MCF 10A (cell line): ENCODE measurements around the gene SH3BP4. TPM values are rescaled to one million over a fixed set of nuclear protein-coding genes. Genes with fewer than 3 reads are reported as not detected.

Experiments used
- Bru-seq: library from RNA; stranded (reverse); fragments of 400-500 nt; gene quantifications from one replicate; lab custom pipeline; 2021; lab: Mats Ljungman, UMichigan
- BruChase-seq, 2 experiments: library from RNA; stranded (reverse); fragments of 400-500 nt; gene quantifications; one replicate each; lab custom pipeline; 2021; lab: Mats Ljungman, UMichigan
- BruUV-seq: library from RNA; stranded (reverse); fragments of 400-500 nt; replicated peaks from 2 replicates; lab custom pipeline; 2021; lab: Mats Ljungman, UMichigan
- CTCF ChIA-PET: fragments of 300-600 bp; sonication (Branson Sonifier 250); formaldehyde crosslinking; extraction: SDS; loops from one replicate; lab custom pipeline; 2021; ENCODE audit warnings: antibody characterized with exemption, inconsistent platforms; lab: Yijun Ruan, JAX
- POLR2A ChIA-PET: fragments of 300-600, 350-650 bp; sonication (Branson Sonifier 250); formaldehyde crosslinking; extraction: SDS; loops from one replicate; lab custom pipeline; 2020; ENCODE audit warnings: antibody characterized with exemption, inconsistent platforms; lab: Yijun Ruan, JAX
- DNase-seq: peaks from one replicate; pipeline ENCODE4 v3.0.0-alpha.2; 2018; ENCODE audit not compliant: unreplicated experiment
- H3K27ac Mint-ChIP-seq: one replicate; pipeline ENCODE4 v1.8.0; 2022; ENCODE audit warnings: mild to moderate bottlenecking, low read depth, mixed read lengths; ENCODE audit not compliant: unreplicated experiment
- H3K27me3 Mint-ChIP-seq: one replicate; pipeline ENCODE4 v1.8.0; 2022; ENCODE audit warnings: mixed read lengths; ENCODE audit not compliant: insufficient read depth, unreplicated experiment
- H3K36me3 Mint-ChIP-seq: one replicate; pipeline ENCODE4 v1.8.0; 2022; ENCODE audit warnings: mild to moderate bottlenecking, moderate library complexity, mixed read lengths; ENCODE audit not compliant: insufficient read depth, unreplicated experiment
- H3K4me1 Mint-ChIP-seq: one replicate; pipeline ENCODE4 v1.8.0; 2022; ENCODE audit warnings: mixed read lengths; ENCODE audit not compliant: insufficient read depth, unreplicated experiment
- H3K4me3 Mint-ChIP-seq: one replicate; pipeline ENCODE4 v1.8.0; 2022; ENCODE audit warnings: mild to moderate bottlenecking, moderate library complexity, mixed read lengths; ENCODE audit not compliant: unreplicated experiment
- H3K9me3 Mint-ChIP-seq: one replicate; pipeline ENCODE4 v1.8.0; 2022; ENCODE audit warnings: mixed read lengths; ENCODE audit not compliant: unreplicated experiment
- CTCF ChIP-seq: fragments of 200-600 bp; IDR thresholded peaks from one replicate; pipeline ENCODE4 v1.8.0; 2022; ENCODE audit warnings: antibody characterized with exemption, mild to moderate bottlenecking; ENCODE audit not compliant: unreplicated experiment
- intact Hi-C: fragments of 100-400 bp; cut with micrococcal nuclease; formaldehyde crosslinking; loops from 2 replicates; pipeline ENCODE4 v1.14.1; 2022
- long read RNA-seq: library from polyadenylated mRNA; stranded (forward); transcript quantifications from one replicate; pipeline ENCODE4 v2.0.0, GENCODE V29; 2022
- total RNA-seq: library from RNA; stranded (reverse); gene quantifications from 2 replicates; pipeline ENCODE4 v1.2.3, GENCODE V29; 2022

The SH3BP4 gene
- total RNA-seq (57.6 and 59.7 TPM in 2 replicates), Bru-seq, nascent RNA (percentile 79 among the genes with signal in this experiment), BruChase-seq, experiment 1, labeled RNA remaining after a 6-hour chase (percentile 75 among the genes with signal in this experiment), BruChase-seq, experiment 2, labeled RNA remaining after a 2-hour chase (percentile 74 among the genes with signal in this experiment)
- long read RNA-seq, full-length matches to known transcripts, result 67 of 148 reads
- long read RNA-seq, partial matches to known transcripts, result 48 of 148 reads
- long read RNA-seq, other reads (novel, unspliced or antisense), result 33 of 148 reads

- no peak for TF ChIP-seq CTCF
- Mint-ChIP-seq H3K36me3 (no peaks in the 10 kb centered on the region), H3K27me3 (no peaks in the 10 kb centered on the region), H3K27ac (peak within 1 kb of the TSS; percentile 94), H3K9me3 (no peaks in the 10 kb centered on the region), H3K4me1 (peaks cover 45% of the 10 kb centered on the region), H3K4me3 (peak within 1 kb of the TSS; percentile 80)
- ChIA-PET CTCF (no interaction called here), POLR2A (interaction anchor here (2.6 to 7.2 kb wide), 2 partner anchors 75 to 76 kb away, joined by 14 to 98 read pairs; no protein-coding TSS in a partner anchor)
- DNase-seq, result peak; percentile 71
- intact Hi-C loops, result loop anchor here (2.0 to 10.0 kb wide), 5 partner anchors 71 to 401 kb away; no protein-coding TSS in a partner anchor
- BruUV-seq, result no TSS peak
Observed at GRCh38 chr2:234951664-234952269, at the start of gene SH3BP4. SH3BP4 (plus strand) TSS chr2:234952017; CDS start chr2:235035003, 82,986 bp downstream.

- Mint-ChIP-seq H3K27ac (no peak overlapping the region), H3K9me3 (no peaks in the 10 kb centered on the region), H3K27me3 (no peaks in the 10 kb centered on the region), H3K4me3 (no peak overlapping the region), H3K4me1 (no peaks in the 10 kb centered on the region), H3K36me3 (no peaks in the 10 kb centered on the region)
- ChIA-PET POLR2A (no interaction called here), CTCF (no interaction called here)
- no peak for DNase-seq
- TF ChIP-seq CTCF, result no peak
- intact Hi-C loops, result no loop called here
- BruUV-seq, result no TSS peak
Observed at GRCh38 chr2:234904785-234905184, 47.0 kb upstream of the SH3BP4 start.

- H3K36me3 Mint-ChIP-seq, result no peaks in the 10 kb centered on the region
- no peak for DNase-seq
- ChIA-PET CTCF (no interaction called here), POLR2A (no interaction called here)
- H3K4me1 Mint-ChIP-seq, result no peaks in the 10 kb centered on the region
- intact Hi-C loops, result no loop called here
- no peak overlapping the region for H3K27ac Mint-ChIP-seq
- no peak overlapping the region for H3K4me3 Mint-ChIP-seq
- no peaks in the 10 kb centered on the region for H3K27me3 Mint-ChIP-seq
- no peak for TF ChIP-seq CTCF
- no peaks in the 10 kb centered on the region for H3K9me3 Mint-ChIP-seq
- no TSS peak for BruUV-seq
Observed at GRCh38 chr2:234905547-234906265, 46.1 kb upstream of the SH3BP4 start.
